HG03196 (cell line): ENCODE results near the gene TP53INP2.
"Not testable (repeated sequence)": the region's sequence is repeated elsewhere in the genome, so short reads cannot be mapped to it uniquely, and the experiment has no call there.

Experiments used
- ATAC-seq: cut with Tn5 transposase; IDR thresholded peaks from one replicate; pipeline ENCODE4 v1.9.1; 2021; ENCODE audit not compliant: unreplicated experiment

Gene TP53INP2

GRCh38 chr20:34720266-34720665 is 16.1 kb downstream of the TP53INP2 start:
- no peak for ATAC-seq

- not testable (repeated sequence) for ATAC-seq
These were observed 18.4 kb downstream of the TP53INP2 start for GRCh38 chr20:34722560-34722959.

- no peak for ATAC-seq
These were observed 20.0 kb downstream of the TP53INP2 start for GRCh38 chr20:34724172-34724571.

- ATAC-seq: no peak
These were observed 25.3 kb downstream of the TP53INP2 start for GRCh38 chr20:34729416-34729815.

- no peak for ATAC-seq
These were observed 28.4 kb downstream of the TP53INP2 start for GRCh38 chr20:34732523-34732922.

GRCh38 chr20:34736106-34736735 is 32.1 kb downstream of the TP53INP2 start:
- ATAC-seq: no peak

- ATAC-seq: no peak
These were observed 38.9 kb downstream of the TP53INP2 start for GRCh38 chr20:34743039-34743438.

GRCh38 chr20:34744340-34744739 is 40.2 kb downstream of the TP53INP2 start:
- ATAC-seq: no peak

- no peak for ATAC-seq
These were observed 40.7 kb downstream of the TP53INP2 start for GRCh38 chr20:34744847-34745246.

GRCh38 chr20:34746674-34747073 is 42.5 kb downstream of the TP53INP2 start:
- no peak for ATAC-seq

- no peak for ATAC-seq
These were observed 43.3 kb downstream of the TP53INP2 start for GRCh38 chr20:34747479-34747878.

GRCh38 chr20:34748709-34749108 is 44.6 kb downstream of the TP53INP2 start:
- ATAC-seq: no peak

- ATAC-seq: no peak
These were observed 46.3 kb downstream of the TP53INP2 start for GRCh38 chr20:34750484-34750883.

GRCh38 chr20:34751453-34751852 is 47.3 kb downstream of the TP53INP2 start:
- ATAC-seq: no peak

GRCh38 chr20:34753706-34754461 is 49.7 kb downstream of the TP53INP2 start:
- no peak for ATAC-seq

- no peak for ATAC-seq
These were observed 50.5 kb downstream of the TP53INP2 start for GRCh38 chr20:34754611-34755010.

- no peak for ATAC-seq
These were observed 51.2 kb downstream of the TP53INP2 start for GRCh38 chr20:34755367-34755766.

GRCh38 chr20:34762031-34762555 is 57.9 kb downstream of the TP53INP2 start:
- ATAC-seq: no peak
